HEK293 (cell line): ENCODE results near the gene JTB.

ENCODE experiments used
- CTCF ChIA-PET: fragments of 350-600 bp; formaldehyde crosslinking; extraction: SDS; loops from one replicate; lab custom pipeline; 2021; ENCODE audit warnings: antibody characterized with exemption; lab: Yijun Ruan, JAX
- POLR2A ChIA-PET: fragments of 300-600 bp; formaldehyde crosslinking; extraction: SDS; loops from one replicate; lab custom pipeline; 2020; ENCODE audit warnings: antibody characterized with exemption, inconsistent platforms; lab: Yijun Ruan, JAX
- H3K27ac ChIP-seq: fragments of 200-500 bp; sonication (Bioruptor generic); 2 replicates; pipeline ENCODE4 v1.5.1; 2014; ENCODE audit warnings: low read depth, low read length, control low read depth, inconsistent platforms; ENCODE audit errors: extremely low read depth
- H3K36me3 ChIP-seq, 2 experiments: fragments of 200-500 bp in 1 of 2; sonication (Bioruptor generic) in 1 of 2; 1 replicate in 1 of 2; 2 replicates in 1 of 2; pipeline ENCODE4 v1.5.1; 2014 to 2017; ENCODE audit warnings: inconsistent platforms in 2 of 2, low read length in 2 of 2; ENCODE audit not compliant: control insufficient read depth in 2 of 2, insufficient read depth in 1 of 2
- H3K4me1 ChIP-seq: fragments of 200-500 bp; sonication (Bioruptor generic); 2 replicates; pipeline ENCODE4 v1.5.1; 2014; ENCODE audit warnings: mild to moderate bottlenecking, low read length, inconsistent platforms; ENCODE audit not compliant: control insufficient read depth, insufficient read depth
- H3K4me3 ChIP-seq: 2 replicates; pipeline ENCODE4 v1.5.1; 2011; ENCODE audit warnings: low read depth, mild to moderate bottlenecking, control low read depth, low read length, moderate library complexity
- H3K9me3 ChIP-seq: fragments of 200-500 bp; sonication (Bioruptor generic); 2 replicates; pipeline ENCODE4 v1.5.1; 2014; ENCODE audit warnings: low read depth, low read length, inconsistent platforms; ENCODE audit not compliant: control insufficient read depth, insufficient read depth
- PRDM10 ChIP-seq: fragments of 450-650 bp; formaldehyde crosslinking; IDR thresholded peaks from 2 replicates; pipeline ENCODE4 v1.5.1; 2016; ENCODE audit warnings: missing biosample characterization, missing genetic modification characterization
- ZBTB11 ChIP-seq: fragments of 450-650 bp; formaldehyde crosslinking; conservative IDR thresholded peaks from 2 replicates; pipeline ENCODE4 v1.5.1; 2016; ENCODE audit warnings: low read depth, missing biosample characterization, missing genetic modification characterization
- ZFHX2 ChIP-seq: fragments of 450-650 bp; formaldehyde crosslinking; conservative IDR thresholded peaks from 2 replicates; pipeline ENCODE4 v1.5.1; 2016; ENCODE audit warnings: missing biosample characterization, missing genetic modification characterization
- ZNF521 ChIP-seq: fragments of 450-650 bp; formaldehyde crosslinking; IDR thresholded peaks from 2 replicates; pipeline ENCODE4 v1.5.1; 2017; ENCODE audit warnings: missing biosample characterization, mild to moderate bottlenecking, missing genetic modification characterization
- ZNF600 ChIP-seq: fragments of 450-650 bp; formaldehyde crosslinking; IDR thresholded peaks from 2 replicates; pipeline ENCODE4 v1.5.1; 2016; ENCODE audit warnings: missing biosample characterization, missing genetic modification characterization
- ZSCAN30 ChIP-seq: fragments of 450-650 bp; IDR thresholded peaks from 2 replicates; pipeline ENCODE4 v1.5.1; 2018; ENCODE audit warnings: missing biosample characterization, mild to moderate bottlenecking, missing genetic modification characterization, moderate library complexity
- ZSCAN4 ChIP-seq: fragments of 450-650 bp; formaldehyde crosslinking; IDR thresholded peaks from 2 replicates; pipeline ENCODE4 v1.5.1; 2017; ENCODE audit warnings: missing biosample characterization, missing genetic modification characterization

JTB gene

GRCh38 chr1:153958111-153958960 lies 19.1 kb downstream of the JTB start, which contains the start of gene CRTC2 (continued):
- TF ChIP-seq ZNF521 (tag by site-specific recombination) = no peak

GRCh38 chr1:153957744-153958110 lies 19.7 kb downstream of the JTB start:
- H3K27ac ChIP-seq = peak overlapping the region; percentile 90
- POLR2A ChIA-PET = interaction anchor here (1.5 to 2.0 kb wide), 6 partner anchors 9 to 33 kb away, joined by 5 to 32 read pairs (median 13); partner anchors contain the start of genes CREB3L4, DENND4B, JTB and RPS27
- TF ChIP-seq ZFHX2 (no peak), PRDM10 (tag by site-specific recombination) (peak; percentile 80; the same call in 1 of the 2 replicates), ZSCAN30 (tag by site-specific recombination) (no peak), ZBTB11 (peak; percentile 67)
- TF ChIP-seq, all 188 proteins: peak for 2
- Histone ChIP-seq H3K36me3 (peaks cover 0 to 58% of the 10 kb centered on the region in 2 experiments; a peak in 2 of 3 replicates), H3K4me3 (peak overlapping the region; percentile 89), H3K9me3 (no peaks in the 10 kb centered on the region), H3K4me1 (peaks cover 13% of the 10 kb centered on the region; the same call in 1 of the 2 replicates)
- CTCF ChIA-PET = interaction anchor here (0.6 to 1.4 kb wide), 3 partner anchors 13 to 796 kb away, joined by 3 to 4 read pairs (median 4); partner anchors contain the start of gene RAB13

- CTCF ChIA-PET = interaction anchor here (0.6 to 1.7 kb wide), 5 partner anchors 10 to 795 kb away, joined by 3 to 6 read pairs (median 4); partner anchors contain the start of genes DENND4B and RAB13
- Histone ChIP-seq H3K27ac (peak overlapping the region; percentile 90; the same call in 1 of the 2 replicates), H3K4me1 (peaks cover 8% of the 10 kb centered on the region; the same call in 1 of the 2 replicates), H3K36me3 (peaks cover under 1 to 63% of the 10 kb centered on the region in 2 experiments; a peak in 2 of 3 replicates), H3K9me3 (no peaks in the 10 kb centered on the region), H3K4me3 (peak overlapping the region; percentile 89)
- TF ChIP-seq ZSCAN4 (tag by site-specific recombination) (peak; percentile 60), ZNF600 (tag by site-specific recombination) (no peak)
- POLR2A ChIA-PET = interaction anchor here (1.3 to 1.8 kb wide), 2 partner anchors 11 kb away, joined by 4 to 7 read pairs; partner anchors contain the start of genes CREB3L4 and DENND4B
Observed at GRCh38 chr1:153956997-153957715, 20.3 kb downstream of the JTB start.
